AG04450 (cell line): ENCODE measurements around the gene PLA2G2D. TPM values are rescaled to one million over a fixed set of nuclear protein-coding genes. Genes with fewer than 3 reads are reported as not detected.

Experiments
- CTCF ChIA-PET: fragments of 300-600, 350-600 bp; formaldehyde crosslinking; extraction: SDS; loops from one replicate; lab custom pipeline; 2022; ENCODE audit warnings: antibody characterized with exemption, inconsistent platforms; lab: Charles Lee
- POLR2A ChIA-PET: fragments of 350-600 bp; formaldehyde crosslinking; extraction: SDS; loops from one replicate; lab custom pipeline; 2021; ENCODE audit warnings: antibody characterized with exemption, inconsistent platforms; lab: Yijun Ruan, JAX
- DNase-seq: peaks from one replicate; pipeline ENCODE4 v3.0.0-alpha.2; 2011; ENCODE audit warnings: low read depth, low spot score
- H3K27ac ChIP-seq: one replicate; pipeline ENCODE4 v1.5.1; 2012; ENCODE audit warnings: low read depth, low read length, control low read depth
- H3K27me3 ChIP-seq: one replicate; pipeline ENCODE4 v1.6.0; 2012; ENCODE audit warnings: low read length; ENCODE audit not compliant: control insufficient read depth, insufficient read depth
- H3K4me3 ChIP-seq: 2 replicates; pipeline ENCODE4 v1.5.1; 2011; ENCODE audit warnings: mild to moderate bottlenecking, low read depth, low read length, control low read depth
- H3K9me3 ChIP-seq: 2 replicates; pipeline ENCODE4 v1.5.1; 2012; ENCODE audit warnings: low read length; ENCODE audit not compliant: control insufficient read depth, insufficient read depth
- polyA plus RNA-seq: library from polyadenylated mRNA; depleted of rRNA; stranded (reverse); fragments of >200 nt; gene quantifications from 2 replicates; pipeline ENCODE4 v1.2.3, GENCODE V29; 2011
- TF ChIP-seq, protein P1 (sequence below): IDR thresholded peaks from 2 replicates; pipeline ENCODE4 v1.5.1; 2011; ENCODE audit warnings: low read depth, low read length, control low read depth, inconsistent platforms

PLA2G2D gene
- polyA plus RNA-seq, 1 experiment: not detected

- H3K27me3 ChIP-seq: peaks cover 31% of the 10 kb centered on the region
- TF ChIP-seq, protein P1, sequence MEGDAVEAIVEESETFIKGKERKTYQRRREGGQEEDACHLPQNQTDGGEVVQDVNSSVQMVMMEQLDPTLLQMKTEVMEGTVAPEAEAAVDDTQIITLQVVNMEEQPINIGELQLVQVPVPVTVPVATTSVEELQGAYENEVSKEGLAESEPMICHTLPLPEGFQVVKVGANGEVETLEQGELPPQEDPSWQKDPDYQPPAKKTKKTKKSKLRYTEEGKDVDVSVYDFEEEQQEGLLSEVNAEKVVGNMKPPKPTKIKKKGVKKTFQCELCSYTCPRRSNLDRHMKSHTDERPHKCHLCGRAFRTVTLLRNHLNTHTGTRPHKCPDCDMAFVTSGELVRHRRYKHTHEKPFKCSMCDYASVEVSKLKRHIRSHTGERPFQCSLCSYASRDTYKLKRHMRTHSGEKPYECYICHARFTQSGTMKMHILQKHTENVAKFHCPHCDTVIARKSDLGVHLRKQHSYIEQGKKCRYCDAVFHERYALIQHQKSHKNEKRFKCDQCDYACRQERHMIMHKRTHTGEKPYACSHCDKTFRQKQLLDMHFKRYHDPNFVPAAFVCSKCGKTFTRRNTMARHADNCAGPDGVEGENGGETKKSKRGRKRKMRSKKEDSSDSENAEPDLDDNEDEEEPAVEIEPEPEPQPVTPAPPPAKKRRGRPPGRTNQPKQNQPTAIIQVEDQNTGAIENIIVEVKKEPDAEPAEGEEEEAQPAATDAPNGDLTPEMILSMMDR: peak; percentile 31
- no peak overlapping the region for H3K4me3 ChIP-seq
- H3K9me3 ChIP-seq: peaks cover 25% of the 10 kb centered on the region
- no peak overlapping the region for H3K27ac ChIP-seq
- POLR2A ChIA-PET: no interaction called here
- DNase-seq: no peak
- CTCF ChIA-PET: interaction anchor here (0.8 to 4.1 kb wide), 8 partner anchors 9 to 329 kb away, joined by 3 to 25 read pairs (median 7); no protein-coding TSS in a partner anchor
Measured at GRCh38 chr1:20164694-20165202, 45.4 kb upstream of the PLA2G2D start.

GRCh38 chr1:20160034-20160433, 40.7 kb upstream of the PLA2G2D start:
- H3K9me3 ChIP-seq: peaks cover 37% of the 10 kb centered on the region
- no peak for DNase-seq
- H3K27ac ChIP-seq: no peak overlapping the region
- H3K27me3 ChIP-seq: peaks cover 4% of the 10 kb centered on the region
- no peak overlapping the region for H3K4me3 ChIP-seq
- POLR2A ChIA-PET: no interaction called here
- CTCF ChIA-PET: no interaction called here
- TF ChIP-seq, protein P1: no peak

GRCh38 chr1:20158358-20159070, 39.2 kb upstream of the PLA2G2D start:
- Histone ChIP-seq H3K27ac (no peak overlapping the region), H3K4me3 (no peak overlapping the region), H3K9me3 (peaks cover 37% of the 10 kb centered on the region), H3K27me3 (peaks cover 3% of the 10 kb centered on the region)
- ChIA-PET CTCF (no interaction called here), POLR2A (interaction anchor here (0.6 kb wide), 1 partner anchor 207 kb away, joined by 5 read pairs; no protein-coding TSS in a partner anchor)
- TF ChIP-seq, protein P1: no peak
- no peak for DNase-seq

- Histone ChIP-seq H3K27me3 (peaks cover 3% of the 10 kb centered on the region), H3K4me3 (no peak overlapping the region), H3K9me3 (peaks cover 8% of the 10 kb centered on the region), H3K27ac (no peak overlapping the region)
- no peak for DNase-seq
- ChIA-PET CTCF (interaction anchor here (1.6 to 3.6 kb wide), 3 partner anchors 55 to 236 kb away, joined by 4 to 68 read pairs (median 16); no protein-coding TSS in a partner anchor), POLR2A (no interaction called here)
- TF ChIP-seq, protein P1: no peak
Measured at GRCh38 chr1:20154301-20154831, 35.0 kb upstream of the PLA2G2D start.
